GM23338 (cell line): Measurements from ENCODE around the gene PKIB. TPM values are rescaled to one million over a fixed set of nuclear protein-coding genes. Genes with fewer than 3 reads are reported as not detected.

Source experiments
- ATAC-seq: fragments of 200-7000 bp; cut with Tn5 transposase; 3 replicates; pipeline ENCODE4 v1.9.1; 2020
- DNase-seq: peaks from one replicate; pipeline ENCODE4 v3.0.0-alpha.2; 2015; ENCODE audit warnings: low spot score
- H2AFZ ChIP-seq: fragments of 200-600 bp; sonication (generic); 2 replicates; pipeline ENCODE4 v1.8.0; 2016; ENCODE audit warnings: antibody characterized with exemption, mild to moderate bottlenecking, moderate library complexity
- H3F3A ChIP-seq: fragments of 200-600 bp; sonication (generic); replicated peaks from 2 replicates; pipeline ENCODE4 v1.8.0; 2017; ENCODE audit warnings: antibody characterized with exemption, mixed run types, low read depth
- H3K27ac ChIP-seq: fragments of 200-600 bp; sonication (generic); 2 replicates; pipeline ENCODE4 v1.6.1; 2016; ENCODE audit warnings: low read depth
- H3K27me3 ChIP-seq: fragments of 200-600 bp; sonication (generic); 2 replicates; pipeline ENCODE4 v1.8.0; 2016; ENCODE audit warnings: mild to moderate bottlenecking, mixed run types, moderate library complexity; ENCODE audit not compliant: insufficient read depth
- H3K36me3 ChIP-seq: fragments of 200-600 bp; sonication (generic); 2 replicates; pipeline ENCODE4 v1.8.0; 2016; ENCODE audit warnings: mild to moderate bottlenecking; ENCODE audit not compliant: insufficient read depth
- H3K4me1 ChIP-seq: fragments of 200-600 bp; sonication (generic); 2 replicates; pipeline ENCODE4 v1.8.0; 2016; ENCODE audit warnings: mild to moderate bottlenecking, moderate library complexity; ENCODE audit not compliant: insufficient read depth
- H3K4me2 ChIP-seq: fragments of 200-600 bp; sonication (generic); 2 replicates; pipeline ENCODE4 v1.7.1; 2017; ENCODE audit warnings: mixed run types
- H3K4me3 ChIP-seq: fragments of 200-600 bp; sonication (generic); 2 replicates; pipeline ENCODE4 v1.6.1; 2016; ENCODE audit warnings: mixed run types
- H3K79me2 ChIP-seq: fragments of 200-600 bp; sonication (generic); replicated peaks from 2 replicates; pipeline ENCODE4 v1.8.0; 2017; ENCODE audit warnings: mild to moderate bottlenecking; ENCODE audit not compliant: insufficient read depth
- H3K9me2 ChIP-seq: fragments of 200-600 bp; sonication (generic); 2 replicates; pipeline ENCODE4 v1.8.0; 2017; ENCODE audit not compliant: insufficient read depth
- H4K20me1 ChIP-seq: fragments of 200-600 bp; sonication (generic); replicated peaks from 2 replicates; pipeline ENCODE4 v1.8.0; 2017; ENCODE audit warnings: mild to moderate bottlenecking; ENCODE audit not compliant: insufficient read depth
- H3K27ac Mint-ChIP-seq: 2 replicates; pipeline ENCODE4 v1.8.0; 2020; ENCODE audit warnings: inconsistent platforms, mild to moderate bottlenecking, moderate library complexity, mixed read lengths
- H3K27me3 Mint-ChIP-seq: 3 replicates; pipeline ENCODE4 v1.8.0; 2022; ENCODE audit warnings: low read depth, mild to moderate bottlenecking, moderate library complexity, mixed read lengths, inconsistent platforms; ENCODE audit not compliant: insufficient read depth, poor library complexity
- H3K36me3 Mint-ChIP-seq: 3 replicates; pipeline ENCODE4 v1.8.0; 2021; ENCODE audit warnings: low read depth, mild to moderate bottlenecking, inconsistent platforms, moderate library complexity, mixed read lengths
- H3K4me1 Mint-ChIP-seq: 3 replicates; pipeline ENCODE4 v1.8.0; 2020; ENCODE audit warnings: mild to moderate bottlenecking, inconsistent platforms, mixed read lengths
- H3K4me3 Mint-ChIP-seq: 3 replicates; pipeline ENCODE4 v1.8.0; 2021; ENCODE audit warnings: moderate library complexity, mild to moderate bottlenecking, inconsistent platforms, mixed read lengths
- H3K9me3 Mint-ChIP-seq: 3 replicates; pipeline ENCODE4 v1.8.0; 2020; ENCODE audit warnings: moderate library complexity, mild to moderate bottlenecking, inconsistent platforms, mixed read lengths
- CREB1 ChIP-seq: fragments of 250-450 bp; sonication (Bioruptor Pico); IDR thresholded peaks from 2 replicates; pipeline ENCODE4 v1.5.0; 2020; ENCODE audit warnings: low read depth, mild to moderate bottlenecking, moderate library complexity
- EZH2 ChIP-seq: fragments of 200-600 bp; sonication (generic); IDR thresholded peaks from one replicate; pipeline ENCODE4 v1.8.0; 2017; ENCODE audit warnings: antibody characterized with exemption, mild to moderate bottlenecking, low read depth; ENCODE audit not compliant: unreplicated experiment
- EZH2phosphoT487 ChIP-seq: fragments of 200-600 bp; sonication (generic); IDR thresholded peaks from one replicate; pipeline ENCODE4 v1.8.1; 2018; ENCODE audit warnings: antibody characterized with exemption; ENCODE audit not compliant: unreplicated experiment
- JUNB ChIP-seq: IDR thresholded peaks from one replicate; pipeline ENCODE4 v1.6.1; 2016; ENCODE audit warnings: antibody characterized with exemption; ENCODE audit not compliant: unreplicated experiment
- NANOG ChIP-seq: IDR thresholded peaks from 2 replicates; pipeline ENCODE4 v1.6.1; 2016; ENCODE audit warnings: antibody characterized with exemption, borderline replicate concordance
- POLR2AphosphoS5 ChIP-seq: IDR thresholded peaks from 2 replicates; pipeline ENCODE4 v1.6.1; 2016; ENCODE audit warnings: antibody characterized with exemption, low read depth
- STAT1 ChIP-seq: IDR thresholded peaks from one replicate; pipeline ENCODE4 v1.6.1; 2016; ENCODE audit warnings: antibody characterized with exemption; ENCODE audit not compliant: unreplicated experiment
- ZNF114 ChIP-seq: fragments of 250-450 bp; sonication (Bioruptor Pico); IDR thresholded peaks from 2 replicates; pipeline ENCODE4 v1.5.0; 2020; ENCODE audit warnings: mild to moderate bottlenecking, moderate library complexity
- ZNF331 ChIP-seq: fragments of 250-450 bp; sonication (Bioruptor Pico); IDR thresholded peaks from 2 replicates; pipeline ENCODE4 v1.5.0; 2020; ENCODE audit warnings: low read depth, mild to moderate bottlenecking, moderate library complexity
- polyA plus RNA-seq: library from polyadenylated mRNA; unstranded; fragments of >200 nt; fragmentation: Nextera tagmentation; extraction: Ambion mirVana; gene quantifications from 2 replicates; pipeline ENCODE4 v1.2.1, GENCODE V29; 2016
- total RNA-seq: library from RNA; depleted of rRNA; stranded (reverse); fragments of >200 nt; shearing (Covaris generic); gene quantifications from 2 replicates; pipeline ENCODE4 v1.2.3, GENCODE V29; 2014
- TF ChIP-seq, protein P1 (sequence below): IDR thresholded peaks from one replicate; pipeline ENCODE4 v1.6.1; 2018; ENCODE audit warnings: antibody characterized with exemption; ENCODE audit not compliant: unreplicated experiment
- TF ChIP-seq, protein P2 (sequence below), 2 experiments: fragments of 200-600 bp in 1 of 2; sonication (generic) in 1 of 2; conservative IDR thresholded peaks; 2 replicates each; pipeline versions ENCODE4 v1.5.1 to v1.6.1; 2016 to 2017; ENCODE audit warnings: antibody characterized with exemption in 2 of 2, low read depth in 2 of 2, mild to moderate bottlenecking in 2 of 2, moderate library complexity in 1 of 2
- TF ChIP-seq, protein P3 (sequence below): fragments of 250-450 bp; sonication (Bioruptor Pico); IDR thresholded peaks from 2 replicates; pipeline ENCODE4 v1.5.0; 2020; ENCODE audit warnings: mild to moderate bottlenecking, moderate library complexity
- TF ChIP-seq, protein P4 (sequence below): IDR thresholded peaks from 2 replicates; pipeline ENCODE4 v1.6.1; 2016; ENCODE audit warnings: antibody characterized with exemption

PKIB gene
- total and polyA plus RNA-seq, 2 experiments from 2014 or later = 125 to 170 TPM

DNA sequence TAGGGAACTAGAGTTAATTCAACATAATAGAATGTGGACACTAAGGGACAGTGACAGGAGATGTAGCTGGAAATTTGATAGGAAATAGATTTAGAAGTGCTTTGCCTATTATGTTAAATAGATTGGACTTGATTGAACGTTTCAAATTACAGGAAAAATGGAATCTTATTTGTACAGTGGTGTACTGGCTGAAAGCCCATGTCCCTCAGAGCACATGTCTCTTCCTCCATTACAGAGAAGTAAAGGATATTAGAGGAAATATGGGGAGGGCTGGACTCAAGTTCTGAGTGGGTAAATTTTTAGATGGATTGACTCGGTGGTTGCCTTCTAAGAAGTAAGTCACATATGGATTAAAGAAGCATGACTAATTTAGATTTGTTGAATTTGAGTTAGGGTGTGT, 11.4 kb downstream of the PKIB start:
- no peak for ATAC-seq

More for the DNA sequence above, 11.4 kb downstream of the PKIB start:
- TF ChIP-seq POLR2AphosphoS5 = no peak
- TF ChIP-seq STAT1 = no peak
- TF ChIP-seq, protein P1, sequence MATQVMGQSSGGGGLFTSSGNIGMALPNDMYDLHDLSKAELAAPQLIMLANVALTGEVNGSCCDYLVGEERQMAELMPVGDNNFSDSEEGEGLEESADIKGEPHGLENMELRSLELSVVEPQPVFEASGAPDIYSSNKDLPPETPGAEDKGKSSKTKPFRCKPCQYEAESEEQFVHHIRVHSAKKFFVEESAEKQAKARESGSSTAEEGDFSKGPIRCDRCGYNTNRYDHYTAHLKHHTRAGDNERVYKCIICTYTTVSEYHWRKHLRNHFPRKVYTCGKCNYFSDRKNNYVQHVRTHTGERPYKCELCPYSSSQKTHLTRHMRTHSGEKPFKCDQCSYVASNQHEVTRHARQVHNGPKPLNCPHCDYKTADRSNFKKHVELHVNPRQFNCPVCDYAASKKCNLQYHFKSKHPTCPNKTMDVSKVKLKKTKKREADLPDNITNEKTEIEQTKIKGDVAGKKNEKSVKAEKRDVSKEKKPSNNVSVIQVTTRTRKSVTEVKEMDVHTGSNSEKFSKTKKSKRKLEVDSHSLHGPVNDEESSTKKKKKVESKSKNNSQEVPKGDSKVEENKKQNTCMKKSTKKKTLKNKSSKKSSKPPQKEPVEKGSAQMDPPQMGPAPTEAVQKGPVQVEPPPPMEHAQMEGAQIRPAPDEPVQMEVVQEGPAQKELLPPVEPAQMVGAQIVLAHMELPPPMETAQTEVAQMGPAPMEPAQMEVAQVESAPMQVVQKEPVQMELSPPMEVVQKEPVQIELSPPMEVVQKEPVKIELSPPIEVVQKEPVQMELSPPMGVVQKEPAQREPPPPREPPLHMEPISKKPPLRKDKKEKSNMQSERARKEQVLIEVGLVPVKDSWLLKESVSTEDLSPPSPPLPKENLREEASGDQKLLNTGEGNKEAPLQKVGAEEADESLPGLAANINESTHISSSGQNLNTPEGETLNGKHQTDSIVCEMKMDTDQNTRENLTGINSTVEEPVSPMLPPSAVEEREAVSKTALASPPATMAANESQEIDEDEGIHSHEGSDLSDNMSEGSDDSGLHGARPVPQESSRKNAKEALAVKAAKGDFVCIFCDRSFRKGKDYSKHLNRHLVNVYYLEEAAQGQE = no peak
- no peak for TF ChIP-seq JUNB
- TF ChIP-seq NANOG = no peak
- no peak for TF ChIP-seq EZH2phosphoT487
- TF ChIP-seq ZNF331 (CRISPR knock-in tag) = no peak
- TF ChIP-seq, protein P2, sequence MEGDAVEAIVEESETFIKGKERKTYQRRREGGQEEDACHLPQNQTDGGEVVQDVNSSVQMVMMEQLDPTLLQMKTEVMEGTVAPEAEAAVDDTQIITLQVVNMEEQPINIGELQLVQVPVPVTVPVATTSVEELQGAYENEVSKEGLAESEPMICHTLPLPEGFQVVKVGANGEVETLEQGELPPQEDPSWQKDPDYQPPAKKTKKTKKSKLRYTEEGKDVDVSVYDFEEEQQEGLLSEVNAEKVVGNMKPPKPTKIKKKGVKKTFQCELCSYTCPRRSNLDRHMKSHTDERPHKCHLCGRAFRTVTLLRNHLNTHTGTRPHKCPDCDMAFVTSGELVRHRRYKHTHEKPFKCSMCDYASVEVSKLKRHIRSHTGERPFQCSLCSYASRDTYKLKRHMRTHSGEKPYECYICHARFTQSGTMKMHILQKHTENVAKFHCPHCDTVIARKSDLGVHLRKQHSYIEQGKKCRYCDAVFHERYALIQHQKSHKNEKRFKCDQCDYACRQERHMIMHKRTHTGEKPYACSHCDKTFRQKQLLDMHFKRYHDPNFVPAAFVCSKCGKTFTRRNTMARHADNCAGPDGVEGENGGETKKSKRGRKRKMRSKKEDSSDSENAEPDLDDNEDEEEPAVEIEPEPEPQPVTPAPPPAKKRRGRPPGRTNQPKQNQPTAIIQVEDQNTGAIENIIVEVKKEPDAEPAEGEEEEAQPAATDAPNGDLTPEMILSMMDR (conservative IDR thresholded peaks at IDR 0.05; ENCODE audit: low read depth in 2 of 2) = no peak
- TF ChIP-seq, protein P3, sequence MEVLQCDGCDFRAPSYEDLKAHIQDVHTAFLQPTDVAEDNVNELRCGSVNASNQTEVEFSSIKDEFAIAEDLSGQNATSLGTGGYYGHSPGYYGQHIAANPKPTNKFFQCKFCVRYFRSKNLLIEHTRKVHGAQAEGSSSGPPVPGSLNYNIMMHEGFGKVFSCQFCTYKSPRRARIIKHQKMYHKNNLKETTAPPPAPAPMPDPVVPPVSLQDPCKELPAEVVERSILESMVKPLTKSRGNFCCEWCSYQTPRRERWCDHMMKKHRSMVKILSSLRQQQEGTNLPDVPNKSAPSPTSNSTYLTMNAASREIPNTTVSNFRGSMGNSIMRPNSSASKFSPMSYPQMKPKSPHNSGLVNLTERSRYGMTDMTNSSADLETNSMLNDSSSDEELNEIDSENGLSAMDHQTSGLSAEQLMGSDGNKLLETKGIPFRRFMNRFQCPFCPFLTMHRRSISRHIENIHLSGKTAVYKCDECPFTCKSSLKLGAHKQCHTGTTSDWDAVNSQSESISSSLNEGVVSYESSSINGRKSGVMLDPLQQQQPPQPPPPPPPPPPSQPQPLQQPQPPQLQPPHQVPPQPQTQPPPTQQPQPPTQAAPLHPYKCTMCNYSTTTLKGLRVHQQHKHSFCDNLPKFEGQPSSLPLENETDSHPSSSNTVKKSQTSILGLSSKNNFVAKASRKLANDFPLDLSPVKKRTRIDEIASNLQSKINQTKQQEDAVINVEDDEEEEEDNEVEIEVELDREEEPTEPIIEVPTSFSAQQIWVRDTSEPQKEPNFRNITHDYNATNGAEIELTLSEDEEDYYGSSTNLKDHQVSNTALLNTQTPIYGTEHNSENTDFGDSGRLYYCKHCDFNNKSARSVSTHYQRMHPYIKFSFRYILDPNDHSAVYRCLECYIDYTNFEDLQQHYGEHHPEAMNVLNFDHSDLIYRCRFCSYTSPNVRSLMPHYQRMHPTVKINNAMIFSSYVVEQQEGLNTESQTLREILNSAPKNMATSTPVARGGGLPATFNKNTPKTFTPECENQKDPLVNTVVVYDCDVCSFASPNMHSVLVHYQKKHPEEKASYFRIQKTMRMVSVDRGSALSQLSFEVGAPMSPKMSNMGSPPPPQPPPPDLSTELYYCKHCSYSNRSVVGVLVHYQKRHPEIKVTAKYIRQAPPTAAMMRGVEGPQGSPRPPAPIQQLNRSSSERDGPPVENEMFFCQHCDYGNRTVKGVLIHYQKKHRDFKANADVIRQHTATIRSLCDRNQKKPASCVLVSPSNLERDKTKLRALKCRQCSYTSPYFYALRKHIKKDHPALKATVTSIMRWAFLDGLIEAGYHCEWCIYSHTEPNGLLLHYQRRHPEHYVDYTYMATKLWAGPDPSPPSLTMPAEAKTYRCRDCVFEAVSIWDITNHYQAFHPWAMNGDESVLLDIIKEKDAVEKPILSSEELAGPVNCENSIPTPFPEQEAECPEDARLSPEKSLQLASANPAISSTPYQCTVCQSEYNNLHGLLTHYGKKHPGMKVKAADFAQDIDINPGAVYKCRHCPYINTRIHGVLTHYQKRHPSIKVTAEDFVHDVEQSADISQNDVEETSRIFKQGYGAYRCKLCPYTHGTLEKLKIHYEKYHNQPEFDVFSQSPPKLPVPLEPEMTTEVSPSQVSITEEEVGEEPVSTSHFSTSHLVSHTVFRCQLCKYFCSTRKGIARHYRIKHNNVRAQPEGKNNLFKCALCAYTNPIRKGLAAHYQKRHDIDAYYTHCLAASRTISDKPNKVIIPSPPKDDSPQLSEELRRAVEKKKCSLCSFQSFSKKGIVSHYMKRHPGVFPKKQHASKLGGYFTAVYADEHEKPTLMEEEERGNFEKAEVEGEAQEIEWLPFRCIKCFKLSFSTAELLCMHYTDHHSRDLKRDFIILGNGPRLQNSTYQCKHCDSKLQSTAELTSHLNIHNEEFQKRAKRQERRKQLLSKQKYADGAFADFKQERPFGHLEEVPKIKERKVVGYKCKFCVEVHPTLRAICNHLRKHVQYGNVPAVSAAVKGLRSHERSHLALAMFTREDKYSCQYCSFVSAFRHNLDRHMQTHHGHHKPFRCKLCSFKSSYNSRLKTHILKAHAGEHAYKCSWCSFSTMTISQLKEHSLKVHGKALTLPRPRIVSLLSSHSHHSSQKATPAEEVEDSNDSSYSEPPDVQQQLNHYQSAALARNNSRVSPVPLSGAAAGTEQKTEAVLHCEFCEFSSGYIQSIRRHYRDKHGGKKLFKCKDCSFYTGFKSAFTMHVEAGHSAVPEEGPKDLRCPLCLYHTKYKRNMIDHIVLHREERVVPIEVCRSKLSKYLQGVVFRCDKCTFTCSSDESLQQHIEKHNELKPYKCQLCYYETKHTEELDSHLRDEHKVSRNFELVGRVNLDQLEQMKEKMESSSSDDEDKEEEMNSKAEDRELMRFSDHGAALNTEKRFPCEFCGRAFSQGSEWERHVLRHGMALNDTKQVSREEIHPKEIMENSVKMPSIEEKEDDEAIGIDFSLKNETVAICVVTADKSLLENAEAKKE (CRISPR knock-in tag) = no peak
- TF ChIP-seq CREB1 (CRISPR knock-in tag) = no peak
- TF ChIP-seq, protein P4, sequence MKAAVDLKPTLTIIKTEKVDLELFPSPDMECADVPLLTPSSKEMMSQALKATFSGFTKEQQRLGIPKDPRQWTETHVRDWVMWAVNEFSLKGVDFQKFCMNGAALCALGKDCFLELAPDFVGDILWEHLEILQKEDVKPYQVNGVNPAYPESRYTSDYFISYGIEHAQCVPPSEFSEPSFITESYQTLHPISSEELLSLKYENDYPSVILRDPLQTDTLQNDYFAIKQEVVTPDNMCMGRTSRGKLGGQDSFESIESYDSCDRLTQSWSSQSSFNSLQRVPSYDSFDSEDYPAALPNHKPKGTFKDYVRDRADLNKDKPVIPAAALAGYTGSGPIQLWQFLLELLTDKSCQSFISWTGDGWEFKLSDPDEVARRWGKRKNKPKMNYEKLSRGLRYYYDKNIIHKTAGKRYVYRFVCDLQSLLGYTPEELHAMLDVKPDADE = no peak
- no peak for TF ChIP-seq ZNF114 (CRISPR knock-in tag)
- TF ChIP-seq EZH2 = no peak
- Histone ChIP-seq H3F3A (no peaks in the 10 kb centered on the region), H3K4me1 (no peaks in the 10 kb centered on the region), H3K79me2 (no peaks in the 10 kb centered on the region; the same call in 1 of the 2 replicates), H3K36me3 (no peaks in the 10 kb centered on the region), H2AFZ (no peak overlapping the region), H3K27me3 (no peaks in the 10 kb centered on the region), H3K27ac (no peak overlapping the region), H4K20me1 (peaks cover 10% of the 10 kb centered on the region; the same call in 1 of the 2 replicates), H3K9me2 (no peaks in the 10 kb centered on the region), H3K4me2 (no peak overlapping the region), H3K4me3 (no peak overlapping the region)
- Mint-ChIP-seq H3K36me3 (peaks cover 3% of the 10 kb centered on the region; the same call in 1 of the 3 replicates), H3K27me3 (no peaks in the 10 kb centered on the region), H3K4me1 (peaks cover 14% of the 10 kb centered on the region), H3K27ac (0 out of 2 replicates have a peak overlapping the region, but pooled peaks have one; percentile 9), H3K9me3 (no peaks in the 10 kb centered on the region), H3K4me3 (no peak overlapping the region)
- DNase-seq = no peak
